CD14-positive monocyte (primary cell): ENCODE measurements around the gene COL15A1. TPM values are rescaled to one million over a fixed set of nuclear protein-coding genes. Genes with fewer than 3 reads are reported as not detected.

Experiments used
- DNase-seq, 3 donors: peaks; one replicate each; pipeline ENCODE4 v3.0.0-alpha.2; 2011 to 2022
- H2AFZ ChIP-seq: 2 replicates; pipeline ENCODE4 v1.6.0; 2012; ENCODE audit warnings: mild to moderate bottlenecking, low read depth, low read length, inconsistent platforms; ENCODE audit not compliant: insufficient read depth, poor library complexity, severe bottlenecking
- H3K27ac ChIP-seq, 2 donors: 1 replicate in 1 of 2; 2 replicates in 1 of 2; pipeline ENCODE4 v1.5.1; 2012 to 2013; ENCODE audit warnings: low read length in 2 of 2, control low read depth in 1 of 2, inconsistent platforms in 1 of 2, low read depth in 1 of 2, mild to moderate bottlenecking in 1 of 2
- H3K27me3 ChIP-seq, 2 donors: one replicate each; pipeline versions ENCODE4 v1.6.0 to v1.6.1; 2011 to 2013; ENCODE audit warnings: low read length in 2 of 2; ENCODE audit not compliant: control insufficient read depth in 2 of 2, insufficient read depth in 2 of 2
- H3K36me3 ChIP-seq, 2 donors: replicated peaks in 1 of 2; 1 replicate in 1 of 2; 2 replicates in 1 of 2; pipeline versions ENCODE4 v1.5.1 to v1.6.1; 2012 to 2013; ENCODE audit warnings: low read length in 2 of 2, control low read depth in 1 of 2, inconsistent platforms in 1 of 2, mild to moderate bottlenecking in 1 of 2; ENCODE audit not compliant: insufficient read depth in 2 of 2, control insufficient read depth in 1 of 2
- H3K4me1 ChIP-seq, 2 donors: 1 replicate in 1 of 2; 2 replicates in 1 of 2; pipeline versions ENCODE4 v1.5.1 to v1.6.1; 2012 to 2013; ENCODE audit warnings: low read length in 2 of 2, control low read depth in 1 of 2, inconsistent platforms in 1 of 2, mild to moderate bottlenecking in 1 of 2, moderate library complexity in 1 of 2; ENCODE audit not compliant: insufficient read depth in 2 of 2, control insufficient read depth in 1 of 2
- H3K4me2 ChIP-seq: replicated peaks from 2 replicates; pipeline ENCODE3; 2012; ENCODE audit warnings: low read length, moderate library complexity, mild to moderate bottlenecking; ENCODE audit not compliant: poor library complexity, severe bottlenecking; ENCODE audit errors: extremely low read depth
- H3K4me3 ChIP-seq, 3 experiments: fragments of 200-600 bp in 1 of 3; sonication (generic) in 1 of 3; replicated peaks in 1 of 3; 1 replicate in 2 of 3; 2 replicates in 1 of 3; pipeline ENCODE4 v1.5.1; 2011 to 2013; ENCODE audit warnings: low read length in 3 of 3, mild to moderate bottlenecking in 3 of 3, control low read depth in 2 of 3, low read depth in 2 of 3, inconsistent platforms in 1 of 3, moderate library complexity in 1 of 3
- H3K79me2 ChIP-seq: 2 replicates; pipeline ENCODE4 v1.6.0; 2012; ENCODE audit warnings: mild to moderate bottlenecking, control low read depth, inconsistent platforms, low read length, moderate library complexity; ENCODE audit not compliant: insufficient read depth
- H3K9ac ChIP-seq: 2 replicates; pipeline ENCODE4 v1.6.0; 2017; ENCODE audit warnings: low read length, mild to moderate bottlenecking; ENCODE audit not compliant: insufficient read depth, poor library complexity, severe bottlenecking
- H3K9me3 ChIP-seq, 2 donors: replicated peaks in 1 of 2; 1 replicate in 1 of 2; 2 replicates in 1 of 2; pipeline versions ENCODE4 v1.5.1 to v1.6.1; 2012 to 2013; ENCODE audit warnings: low read length in 2 of 2, control low read depth in 1 of 2; ENCODE audit not compliant: control insufficient read depth in 1 of 2, insufficient read depth in 1 of 2
- H4K20me1 ChIP-seq: 2 replicates; pipeline ENCODE4 v1.6.0; 2012; ENCODE audit warnings: mild to moderate bottlenecking, low read length, control low read depth, moderate library complexity; ENCODE audit not compliant: insufficient read depth
- H3K27ac Mint-ChIP-seq, 7 donors: one replicate each; pipeline ENCODE4 v1.8.0; 2020; ENCODE audit warnings: mild to moderate bottlenecking in 7 of 7, mixed read lengths in 7 of 7, moderate library complexity in 6 of 7, inconsistent platforms in 2 of 7
- H3K27me3 Mint-ChIP-seq, 3 donors: one replicate each; pipeline ENCODE4 v1.8.0; 2021 to 2022; ENCODE audit warnings: low read depth in 3 of 3, mild to moderate bottlenecking in 3 of 3, mixed read lengths in 3 of 3, moderate library complexity in 3 of 3, inconsistent platforms in 1 of 3
- H3K36me3 Mint-ChIP-seq, 2 donors: one replicate each; pipeline ENCODE4 v1.8.0; 2020; ENCODE audit warnings: mixed read lengths in 2 of 2, inconsistent platforms in 1 of 2, mild to moderate bottlenecking in 1 of 2
- H3K4me1 Mint-ChIP-seq: one replicate; pipeline ENCODE4 v1.8.0; 2020; ENCODE audit warnings: mild to moderate bottlenecking, mixed read lengths
- H3K4me3 Mint-ChIP-seq, 2 donors: one replicate each; pipeline ENCODE4 v1.8.0; 2020; ENCODE audit warnings: mild to moderate bottlenecking in 2 of 2, mixed read lengths in 2 of 2, moderate library complexity in 1 of 2
- H3K9me3 Mint-ChIP-seq, 7 donors: one replicate each; pipeline ENCODE4 v1.8.0; 2020 to 2022; ENCODE audit warnings: mixed read lengths in 7 of 7, mild to moderate bottlenecking in 6 of 7, moderate library complexity in 6 of 7, inconsistent platforms in 2 of 7
- WGBS: methylation state at CpG from one replicate; pipeline ENCODE4 v1.1.5; 2013; ENCODE audit warnings: missing lambda C conversion rate; ENCODE audit not compliant: insufficient coverage; 5-methylcytosine and 5-hydroxymethylcytosine counted together
- intact Hi-C, 2 donors: fragments of 100-400 bp; cut with micrococcal nuclease; formaldehyde crosslinking; loops; one replicate each; pipeline versions ENCODE4 v1.15.0 to v1.15.1; 2023
- polyA plus RNA-seq, 3 donors: library from polyadenylated mRNA; depleted of rRNA in 1 of 3; unstranded in 2 of 3; stranded (reverse) in 1 of 3; fragments of 300-500 nt in 2 of 3; fragments of >200 nt in 1 of 3; fragmentation: Illumina TruSeq in 2 of 3; gene quantifications; 1 replicate in 2 of 3; 2 replicates in 1 of 3; pipeline ENCODE4 v1.2.3, GENCODE V29; 2012 to 2021
- TF ChIP-seq, protein P1 (sequence below): fragments of 200-600 bp; IDR thresholded peaks from one replicate; pipeline ENCODE4 v1.8.0; 2022; ENCODE audit warnings: antibody characterized with exemption, mild to moderate bottlenecking

COL15A1 gene
- polyA plus RNA-seq, 3 donors: 0.03 to 0.14 (median 0.11) TPM

DNA sequence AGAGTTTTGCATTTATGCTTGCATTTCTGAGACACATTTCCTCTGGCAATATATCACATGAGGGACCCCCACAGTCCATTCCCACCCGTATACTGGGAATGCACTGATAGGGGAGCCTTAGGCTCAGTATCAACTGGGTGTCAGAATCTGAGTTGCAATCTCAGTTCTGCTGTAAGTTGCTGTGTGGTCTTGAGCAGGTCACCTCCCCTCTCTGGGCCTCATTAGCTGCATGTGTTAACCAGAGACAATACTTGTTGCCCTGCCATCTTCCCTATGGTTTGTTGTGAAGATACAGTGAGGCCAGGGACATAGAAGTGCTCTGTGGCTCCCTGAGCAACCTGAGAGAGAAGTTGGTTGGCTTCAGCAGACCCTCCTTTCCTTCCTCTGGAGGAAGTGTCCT is 105.5 kb downstream of the COL15A1 start:
- intact Hi-C loops: no loop called here
- Mint-ChIP-seq H3K4me3 (peak overlapping the region in 1 of 2 donors; percentile 28), H3K4me1 (peaks cover 21% of the 10 kb centered on the region), H3K9me3 (peaks cover 8 to 16% (median 12%) of the 10 kb centered on the region in 7 donors), H3K27ac (no peak overlapping the region), H3K27me3 (peaks cover 73 to 86% (median 83%) of the 10 kb centered on the region in 3 donors), H3K36me3 (peaks cover 11 to 19% of the 10 kb centered on the region in 2 donors)
- Histone ChIP-seq H3K4me1 (peaks cover 10 to 13% of the 10 kb centered on the region in 2 donors), H2AFZ (no peak overlapping the region), H3K9ac (no peak overlapping the region), H3K9me3 (peaks cover 11% of the 10 kb centered on the region in 2 donors), H3K36me3 (no peaks in the 10 kb centered on the region), H3K79me2 (no peaks in the 10 kb centered on the region), H3K4me3 (no peak overlapping the region), H3K4me2 (no peak overlapping the region), H3K27me3 (peaks cover 62 to 72% of the 10 kb centered on the region in 2 donors), H3K27ac (no peak overlapping the region), H4K20me1 (no peaks in the 10 kb centered on the region)
- no peak for DNase-seq
- TF ChIP-seq, protein P1, sequence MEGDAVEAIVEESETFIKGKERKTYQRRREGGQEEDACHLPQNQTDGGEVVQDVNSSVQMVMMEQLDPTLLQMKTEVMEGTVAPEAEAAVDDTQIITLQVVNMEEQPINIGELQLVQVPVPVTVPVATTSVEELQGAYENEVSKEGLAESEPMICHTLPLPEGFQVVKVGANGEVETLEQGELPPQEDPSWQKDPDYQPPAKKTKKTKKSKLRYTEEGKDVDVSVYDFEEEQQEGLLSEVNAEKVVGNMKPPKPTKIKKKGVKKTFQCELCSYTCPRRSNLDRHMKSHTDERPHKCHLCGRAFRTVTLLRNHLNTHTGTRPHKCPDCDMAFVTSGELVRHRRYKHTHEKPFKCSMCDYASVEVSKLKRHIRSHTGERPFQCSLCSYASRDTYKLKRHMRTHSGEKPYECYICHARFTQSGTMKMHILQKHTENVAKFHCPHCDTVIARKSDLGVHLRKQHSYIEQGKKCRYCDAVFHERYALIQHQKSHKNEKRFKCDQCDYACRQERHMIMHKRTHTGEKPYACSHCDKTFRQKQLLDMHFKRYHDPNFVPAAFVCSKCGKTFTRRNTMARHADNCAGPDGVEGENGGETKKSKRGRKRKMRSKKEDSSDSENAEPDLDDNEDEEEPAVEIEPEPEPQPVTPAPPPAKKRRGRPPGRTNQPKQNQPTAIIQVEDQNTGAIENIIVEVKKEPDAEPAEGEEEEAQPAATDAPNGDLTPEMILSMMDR: no peak
- whole genome bisulfite sequencing: no CpG with 5 or more reads among the region's 1 CpG

DNA sequence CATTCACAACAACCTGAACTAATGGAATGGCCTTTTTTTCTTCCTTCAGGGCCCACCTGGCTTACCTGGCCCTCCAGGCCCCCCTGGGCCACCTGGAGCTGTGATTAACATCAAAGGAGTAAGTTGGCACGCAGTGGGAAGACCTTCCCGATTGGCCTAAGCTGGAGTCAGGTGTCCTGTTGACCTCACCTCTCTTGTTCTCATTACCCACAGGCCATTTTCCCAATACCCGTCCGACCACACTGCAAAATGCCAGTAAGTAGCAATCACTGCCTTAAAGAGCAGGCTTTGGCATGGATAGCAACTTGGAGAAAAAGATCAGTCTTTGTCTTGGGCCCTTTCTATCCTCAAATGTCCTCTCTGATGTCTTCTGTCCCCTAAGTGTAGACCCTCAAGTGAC is 105.9 kb downstream of the COL15A1 start:
- Histone ChIP-seq H3K4me3 (no peak overlapping the region), H3K27me3 (peaks cover 62 to 72% of the 10 kb centered on the region in 2 donors), H3K4me2 (no peak overlapping the region), H3K36me3 (no peaks in the 10 kb centered on the region), H3K79me2 (no peaks in the 10 kb centered on the region), H3K9me3 (peaks cover 7% of the 10 kb centered on the region in 2 donors), H3K27ac (no peak overlapping the region), H3K4me1 (peaks cover 10 to 13% of the 10 kb centered on the region in 2 donors), H4K20me1 (no peaks in the 10 kb centered on the region), H3K9ac (no peak overlapping the region), H2AFZ (no peak overlapping the region)
- Mint-ChIP-seq H3K4me1 (peaks cover 21% of the 10 kb centered on the region), H3K27me3 (peaks cover 73 to 86% (median 82%) of the 10 kb centered on the region in 3 donors), H3K27ac (no peak overlapping the region), H3K36me3 (peaks cover 10 to 19% of the 10 kb centered on the region in 2 donors), H3K4me3 (peak overlapping the region in 1 of 2 donors; percentile 28), H3K9me3 (peaks cover 4 to 12% (median 8%) of the 10 kb centered on the region in 7 donors)
- WGBS: 100% methylated on average over 2 of the region's 4 CpGs
- TF ChIP-seq, protein P1: no peak
- DNase-seq: no peak
- intact Hi-C loops: loop anchor here (5.0 to 10.0 kb wide), 2 partner anchors 38 to 45 kb away; no protein-coding TSS in a partner anchor
